Fibroblast of skin of left biceps (primary cell): Measurements from ENCODE around the gene MFSD6.

Source experiments
- DNase-seq, 2 experiments: peaks; one replicate each; pipeline ENCODE4 v3.0.0-alpha.2; 2013; ENCODE audit warnings: low read depth in 2 of 2

The MFSD6 gene

DNA sequence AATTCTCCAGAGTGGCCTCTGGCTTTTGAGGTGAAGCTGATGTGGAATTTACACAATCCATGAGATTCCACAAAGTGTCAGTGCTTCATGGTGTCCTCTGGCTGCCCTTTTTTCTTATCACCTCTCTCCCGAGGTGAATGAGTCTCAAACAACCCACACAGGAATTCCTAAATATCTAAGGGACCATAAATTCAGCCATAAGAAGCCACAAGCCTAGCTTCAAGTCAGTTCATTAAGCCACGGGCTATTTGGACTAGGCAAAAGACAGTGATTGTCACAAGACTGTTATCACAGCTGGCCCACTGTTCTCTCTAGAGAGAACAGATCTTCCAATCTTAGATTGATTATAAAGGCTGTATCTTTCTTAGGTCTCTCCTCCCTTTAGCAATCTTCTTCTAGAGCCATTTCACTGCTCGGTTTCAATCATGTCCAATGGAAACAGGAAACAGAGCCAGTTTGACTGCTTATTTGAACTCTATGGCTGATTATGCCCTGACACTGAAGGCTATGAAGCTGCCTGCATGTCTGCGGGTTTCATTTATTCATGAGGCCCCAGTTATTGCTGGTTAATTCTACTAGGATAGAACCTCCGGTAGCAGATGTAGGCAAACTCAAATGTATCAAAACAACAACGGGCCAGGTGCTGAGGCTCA lies 122.2 kb downstream of the MFSD6 start:
- peak; percentile 61 to 63 for DNase-seq

DNA sequence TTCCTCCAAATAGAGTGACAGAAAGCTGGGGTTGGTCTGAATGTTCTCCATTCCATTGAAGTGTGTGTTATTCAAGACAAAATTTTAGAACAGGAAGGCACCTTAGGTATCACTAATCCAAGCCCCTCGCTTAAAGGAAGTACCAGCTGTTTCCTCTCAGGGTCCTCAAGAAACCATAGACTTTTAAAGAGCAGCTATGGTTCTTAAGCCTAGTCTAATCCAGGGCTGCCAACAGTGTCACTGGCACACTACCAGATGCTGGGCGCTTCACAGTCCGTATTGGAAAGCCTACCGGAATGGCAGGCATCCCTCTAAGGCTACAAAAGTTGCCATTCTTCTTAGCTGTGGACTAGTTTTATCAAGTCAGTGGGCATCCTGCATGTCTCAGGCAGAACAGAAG lies 124.4 kb downstream of the MFSD6 start:
- DNase-seq, result no peak

DNA sequence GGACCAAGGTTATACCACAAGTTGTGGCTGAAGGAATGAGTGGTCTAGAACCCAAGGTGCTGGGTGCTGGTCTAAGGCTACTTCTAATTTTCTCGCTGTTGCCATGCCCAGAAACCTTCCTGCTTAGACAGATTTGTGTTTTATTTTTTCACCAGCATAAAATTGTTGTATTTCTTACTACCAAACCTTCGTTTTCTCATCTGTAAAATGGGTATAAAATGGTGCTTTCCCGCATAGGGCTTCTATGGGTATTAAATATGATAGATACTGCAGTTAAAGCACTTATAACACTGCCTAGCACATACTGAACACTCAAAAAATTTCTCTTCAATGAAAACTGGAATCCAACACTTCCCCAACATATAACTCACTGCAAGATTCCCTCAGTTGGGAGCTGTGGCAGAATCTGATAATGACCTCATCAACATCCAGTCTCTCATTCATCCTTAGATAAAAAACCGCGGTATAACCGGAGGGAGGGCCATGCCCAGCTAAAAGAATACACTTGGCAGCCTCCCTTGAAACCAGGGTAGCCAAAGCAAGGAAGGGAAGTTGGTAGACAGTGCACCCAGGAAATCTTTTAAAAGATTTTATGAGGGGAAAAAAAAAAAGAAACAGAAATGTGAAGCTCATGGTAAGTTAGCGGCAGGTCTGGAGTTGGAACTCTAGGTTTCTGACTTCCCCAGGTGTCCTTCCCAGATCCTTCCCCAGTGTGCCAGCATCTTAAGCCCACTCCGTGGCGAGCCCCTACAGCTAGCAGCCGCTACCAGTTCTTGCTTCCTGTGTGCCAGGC lies 125.2 kb downstream of the MFSD6 start:
- no peak for DNase-seq

DNA sequence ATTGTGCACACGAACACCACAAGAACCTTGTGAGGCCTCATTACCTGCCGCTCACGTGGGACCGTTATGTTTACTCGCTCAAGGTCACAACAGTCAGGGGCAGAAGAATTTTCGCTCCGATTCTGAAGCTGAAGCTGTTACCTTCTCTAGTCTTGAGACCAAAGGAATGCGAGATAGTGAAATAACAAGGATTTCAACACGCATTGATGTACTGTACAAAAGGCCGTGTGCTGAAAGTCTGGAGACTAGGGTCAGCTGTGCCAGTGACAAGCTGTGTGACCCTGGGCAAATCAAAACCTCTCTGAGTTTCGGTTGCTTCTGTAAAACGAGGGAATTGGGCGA lies 125.8 kb downstream of the MFSD6 start:
- DNase-seq, result no peak

DNA sequence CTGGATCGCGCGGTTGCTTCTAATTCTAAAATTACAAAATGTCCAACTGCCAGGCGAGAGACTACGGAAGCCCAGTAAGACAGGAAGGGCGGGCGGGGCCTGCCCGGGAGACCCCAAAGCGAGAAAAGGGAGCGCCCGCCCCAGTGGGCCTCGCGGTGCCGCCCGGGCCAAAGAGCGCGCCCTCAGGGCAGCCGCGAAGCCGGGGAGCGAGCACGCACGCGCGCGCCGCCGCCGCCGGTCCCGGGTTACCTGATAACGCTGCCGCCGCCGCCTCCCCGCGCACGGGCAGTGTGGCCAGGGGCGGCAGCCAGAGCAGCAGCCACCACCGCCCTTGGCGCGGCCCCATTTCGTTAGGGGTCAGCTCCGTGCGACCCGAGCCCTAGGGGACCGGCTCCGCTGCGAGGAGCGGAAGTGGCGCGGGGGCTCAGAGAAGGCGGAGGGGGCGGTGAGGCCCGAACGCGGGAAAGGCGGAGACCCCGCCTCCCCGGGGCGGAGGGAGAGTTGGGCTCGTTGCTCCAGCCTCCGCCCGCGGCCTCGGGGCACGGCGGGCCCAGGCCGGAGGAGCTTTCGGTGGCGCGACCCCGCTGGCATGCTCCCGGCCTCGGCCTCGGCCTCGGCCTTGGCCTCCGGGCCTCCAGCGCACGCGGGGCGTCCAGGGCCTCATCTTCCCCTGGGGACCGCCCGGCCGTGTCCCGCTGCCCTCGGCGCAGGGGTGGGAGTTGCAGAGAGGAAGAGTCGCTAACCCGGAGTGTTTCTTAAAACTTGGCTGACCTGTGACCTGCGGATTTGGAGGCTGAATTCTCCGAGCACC lies 126.4 kb downstream of the MFSD6 start, which contains the start of gene NEMP2:
NEMP2 (minus strand) TSS at position 413 of the 811 bp plus-strand sequence; CDS start at position 346, 67 bp downstream.
- DNase-seq, result no peak

DNA sequence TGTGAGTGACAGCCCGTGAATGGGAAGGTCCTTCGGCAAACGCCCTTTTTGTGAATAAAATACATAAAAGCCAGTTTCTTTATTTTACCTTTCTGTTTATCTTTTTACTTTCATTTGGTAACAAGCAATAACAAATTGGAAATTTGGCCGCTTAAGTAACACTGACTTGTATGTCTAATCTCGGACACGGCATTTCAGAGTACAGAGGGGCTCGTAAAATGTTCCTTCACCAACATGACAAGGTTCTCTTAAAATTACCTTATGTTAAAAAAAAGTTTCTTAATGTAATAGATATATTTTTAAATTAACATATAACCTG lies 126.9 kb downstream of the MFSD6 start:
- no peak for DNase-seq

DNA sequence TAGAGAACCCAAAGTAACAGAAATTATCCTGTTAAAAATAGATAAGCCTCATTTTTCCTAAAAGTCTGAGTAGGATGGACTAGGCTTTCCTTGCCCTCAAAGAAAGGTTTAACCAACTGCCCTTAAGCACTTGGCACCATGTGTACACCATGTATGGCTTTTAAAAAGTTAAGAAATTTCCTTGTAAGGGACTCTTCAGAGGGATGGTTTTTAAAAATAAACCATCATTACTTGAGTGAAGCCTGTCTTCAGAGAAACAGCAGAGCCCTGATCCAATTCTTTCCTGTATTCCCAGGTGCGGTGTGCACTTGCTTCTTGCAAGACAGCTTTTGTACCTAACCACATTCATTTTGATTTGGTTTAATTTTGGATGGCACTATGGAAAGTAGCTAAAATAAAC lies 127.4 kb downstream of the MFSD6 start:
- DNase-seq, result no peak

DNA sequence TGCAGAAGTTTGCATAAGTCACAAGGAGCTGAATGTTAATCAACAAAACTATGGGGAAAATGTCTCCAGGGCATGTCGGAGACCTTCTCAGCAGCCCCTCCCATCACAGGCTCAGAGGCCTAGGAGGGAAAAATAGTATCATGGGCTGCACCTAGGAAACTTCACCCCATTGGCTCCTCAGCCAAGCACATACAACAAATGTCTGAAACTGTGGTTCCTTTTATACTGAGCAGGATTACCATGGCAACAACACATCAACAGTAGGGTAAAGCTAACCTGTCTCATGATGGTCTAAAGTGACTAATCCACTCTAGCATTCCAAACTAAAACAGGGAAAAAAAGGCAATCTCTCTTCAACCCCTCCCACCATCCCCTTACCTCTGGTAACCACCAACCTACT lies 129.6 kb downstream of the MFSD6 start:
- no peak for DNase-seq

DNA sequence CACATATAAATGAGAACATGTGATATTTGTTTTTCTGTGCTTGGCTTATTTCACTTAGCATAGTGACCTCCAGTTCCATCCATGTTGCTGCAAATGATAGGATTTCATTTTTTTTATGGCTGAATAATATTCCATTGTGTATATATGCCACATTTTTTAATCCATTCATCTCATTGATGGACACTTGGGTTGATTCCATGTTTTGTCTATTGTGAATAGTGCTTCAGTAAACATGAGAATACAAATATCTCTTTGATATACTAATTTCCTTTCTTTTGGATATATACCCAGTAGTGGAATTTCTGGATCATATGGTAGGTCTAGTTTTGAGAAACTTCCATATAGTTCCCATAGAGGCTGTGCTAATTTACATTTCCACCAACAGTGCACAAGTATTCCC lies 130.0 kb downstream of the MFSD6 start:
- no peak for DNase-seq

DNA sequence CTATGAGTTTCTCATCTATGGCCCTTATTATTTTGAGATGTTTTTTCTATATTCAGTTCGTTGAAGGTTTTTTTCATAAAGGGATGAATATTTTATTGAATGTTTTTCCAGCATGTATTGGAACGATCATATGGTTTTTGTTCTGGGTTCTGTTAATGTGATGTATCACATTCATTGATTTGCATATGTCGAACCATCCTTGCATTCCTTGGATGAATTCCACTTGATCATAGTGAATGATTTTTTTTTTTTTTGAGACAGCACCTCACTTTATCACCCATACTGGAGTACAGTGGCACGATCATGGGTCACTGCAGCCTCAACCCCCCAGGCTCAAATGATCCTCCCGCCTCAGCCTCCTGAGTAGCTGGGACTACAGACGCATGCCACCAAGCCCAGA lies 131.9 kb downstream of the MFSD6 start:
- no peak for DNase-seq

DNA sequence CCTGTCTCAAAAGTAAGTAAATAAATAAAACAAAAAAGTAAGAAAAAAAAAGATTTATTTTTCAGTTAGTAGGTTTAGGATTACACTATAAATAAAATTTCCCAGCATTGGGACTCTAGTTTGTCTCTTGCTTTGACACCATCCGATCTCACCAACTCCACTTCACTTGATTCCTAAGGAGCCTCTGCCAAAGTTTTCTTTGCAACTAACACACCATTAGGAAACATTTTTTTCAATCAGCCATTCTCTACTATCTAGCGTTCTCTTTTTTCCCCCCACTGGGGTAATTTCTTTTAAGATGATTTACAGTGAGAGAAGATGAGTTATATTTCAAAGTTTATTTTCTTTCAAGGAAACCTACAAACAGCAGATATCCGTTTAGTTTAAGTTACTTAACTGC lies 136.9 kb downstream of the MFSD6 start:
- no peak for DNase-seq

DNA sequence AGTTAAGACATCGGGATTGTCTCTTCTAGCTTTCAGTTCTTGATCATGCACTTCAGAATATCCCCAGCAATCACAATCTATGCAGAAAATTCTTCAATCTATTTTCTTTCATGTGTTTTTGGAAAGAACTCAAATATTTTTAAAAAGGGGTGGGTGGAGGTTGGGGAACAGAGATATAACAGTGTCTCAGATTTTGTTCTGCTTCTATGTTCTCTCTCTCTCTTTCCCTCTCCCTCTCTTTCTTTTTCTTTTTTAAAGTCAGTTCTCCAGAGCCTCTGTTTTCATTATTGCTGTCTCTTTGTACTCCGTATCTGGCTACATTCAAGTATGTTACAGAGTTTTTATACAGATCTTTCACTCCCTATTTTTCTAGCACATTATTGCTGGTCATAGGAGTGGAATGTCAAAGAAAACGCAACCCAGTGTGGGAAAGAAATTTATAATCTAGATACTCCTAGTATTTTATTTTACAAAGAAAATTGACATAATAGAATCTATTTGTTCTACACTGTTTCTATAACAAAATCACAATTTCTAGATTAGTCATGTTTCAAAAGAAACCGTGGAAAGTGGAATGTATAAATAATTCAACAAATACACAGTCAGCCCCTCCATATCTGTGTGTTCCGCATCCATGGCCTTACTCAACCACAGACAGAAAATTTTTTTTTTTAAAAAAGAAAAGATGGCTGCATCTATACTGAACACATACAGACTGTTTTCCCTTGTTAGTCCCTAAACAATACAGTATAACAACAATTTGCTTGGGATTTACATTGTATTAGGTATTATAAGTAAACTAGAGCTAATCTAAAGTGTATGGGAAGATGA lies 137.6 kb downstream of the MFSD6 start:
- DNase-seq, result no peak

DNA sequence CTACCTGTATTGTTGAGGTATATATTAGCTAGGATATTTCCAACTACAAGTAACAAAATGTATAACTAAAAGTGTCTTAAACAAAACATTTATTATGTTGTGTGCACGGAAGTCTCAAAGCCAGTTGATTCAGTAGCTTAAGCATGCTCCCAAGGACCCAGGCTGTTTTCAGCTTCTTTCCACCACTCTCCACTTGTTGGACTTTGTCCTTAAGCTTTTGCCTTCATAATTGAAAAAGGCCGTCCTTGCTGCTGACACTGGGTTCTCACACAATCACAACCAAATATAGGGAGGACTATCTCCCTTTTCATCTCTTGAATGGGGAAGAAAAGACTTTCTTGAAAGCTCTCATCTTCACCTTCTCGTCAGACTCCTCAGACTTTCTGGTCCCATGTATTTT lies 138.6 kb downstream of the MFSD6 start:
- DNase-seq, result no peak

DNA sequence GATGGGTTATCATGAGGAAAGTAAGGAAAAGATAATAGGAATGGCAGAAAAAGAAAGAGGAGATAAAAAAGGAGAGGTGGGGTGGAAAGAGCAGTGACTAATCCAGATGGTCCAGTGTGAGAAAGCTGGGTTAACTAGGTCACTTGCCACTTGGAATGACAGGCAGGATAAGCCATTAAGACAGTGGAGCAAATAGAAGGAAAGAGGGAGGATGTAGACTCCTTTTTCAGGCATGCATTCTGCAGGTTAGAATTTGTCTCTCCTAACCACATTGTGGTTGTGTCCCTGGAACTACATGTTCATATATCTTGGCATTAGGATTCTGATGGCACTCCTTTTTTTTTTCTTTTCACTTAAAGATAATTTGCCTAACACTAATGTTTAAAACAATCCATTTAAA lies 139.7 kb downstream of the MFSD6 start:
- DNase-seq, result no peak

DNA sequence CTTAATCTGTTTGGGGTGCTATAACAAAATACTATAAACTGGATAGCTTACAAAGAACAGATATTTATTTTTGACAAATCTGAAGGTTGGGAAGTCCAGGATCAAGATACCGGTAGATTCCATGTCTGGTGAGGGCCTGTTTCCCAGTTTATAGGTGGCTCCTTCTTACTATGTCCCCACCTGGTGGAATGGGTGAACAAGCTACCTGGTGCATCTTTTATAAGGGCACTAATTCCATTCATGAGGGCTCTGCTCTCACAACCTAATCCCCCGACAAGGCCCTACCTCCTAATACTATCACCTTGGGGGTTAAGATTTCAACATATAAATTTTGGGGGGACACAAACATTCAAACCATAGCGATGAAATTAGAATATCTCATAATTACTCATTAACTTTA lies 142.0 kb downstream of the MFSD6 start:
- no peak for DNase-seq
